Skeletal muscle tissue (tissue), 4 donors: ENCODE data around the gene LTBP1. TPM values are rescaled to one million over a fixed set of nuclear protein-coding genes. Genes with fewer than 3 reads are reported as not detected.
"Not testable (repeated sequence)": the region's sequence is repeated elsewhere in the genome, so short reads cannot be mapped to it uniquely, and the experiment has no call there.

Experiments
- H3K27ac ChIP-seq: one replicate; pipeline ENCODE4 v1.7.0; 2013; ENCODE audit warnings: mild to moderate bottlenecking, low read depth, low read length, inconsistent platforms
- H3K27me3 ChIP-seq, 3 donors: one replicate each; pipeline ENCODE4 v1.7.0; 2013; ENCODE audit warnings: low read length in 3 of 3; ENCODE audit not compliant: control insufficient read depth in 3 of 3, insufficient read depth in 3 of 3
- H3K36me3 ChIP-seq, 3 donors: one replicate each; pipeline ENCODE4 v1.7.0; 2013; ENCODE audit warnings: low read length in 3 of 3; ENCODE audit not compliant: control insufficient read depth in 3 of 3, insufficient read depth in 3 of 3
- H3K4me1 ChIP-seq, 3 donors: one replicate each; pipeline ENCODE4 v1.7.0; 2013; ENCODE audit warnings: low read length in 3 of 3, mild to moderate bottlenecking in 3 of 3; ENCODE audit not compliant: control insufficient read depth in 3 of 3, insufficient read depth in 3 of 3
- H3K4me3 ChIP-seq, 3 donors: one replicate each; pipeline ENCODE4 v1.7.0; 2013; ENCODE audit warnings: low read length in 3 of 3
- H3K9ac ChIP-seq, 3 donors: one replicate each; pipeline ENCODE4 v1.7.0; 2013; ENCODE audit warnings: low read length in 3 of 3, mild to moderate bottlenecking in 3 of 3, moderate library complexity in 2 of 3, low read depth in 1 of 3
- H3K9me3 ChIP-seq, 3 donors: one replicate each; pipeline ENCODE4 v1.7.0; 2013; ENCODE audit warnings: low read length in 3 of 3; ENCODE audit not compliant: control insufficient read depth in 3 of 3
- total RNA-seq: library from RNA; depleted of rRNA; stranded (reverse); fragments of >200 nt; gene quantifications from one replicate; pipeline ENCODE4 v1.2.3, GENCODE V29; 2014
- donor health status: Osteomylitis.

LTBP1 gene
- total RNA-seq, 1 donor from 2014 or later: 78.8 TPM

- Histone ChIP-seq H3K27me3 (no peaks in the 10 kb centered on the region), H3K9me3 (no peaks in the 10 kb centered on the region), H3K4me3 (no peak overlapping the region), H3K4me1 (no peaks in the 10 kb centered on the region), H3K9ac (no peak overlapping the region), H3K36me3 (peaks cover 0 to 5% (median 3%) of the 10 kb centered on the region in 3 donors), H3K27ac (no peak overlapping the region)
Observed at GRCh38 chr2:33351781-33352180, 405.0 kb downstream of the LTBP1 start.

- Histone ChIP-seq H3K36me3 (peaks cover 0 to 5% (median 0%) of the 10 kb centered on the region in 3 donors), H3K27me3 (no peaks in the 10 kb centered on the region), H3K9me3 (no peaks in the 10 kb centered on the region), H3K4me1 (no peaks in the 10 kb centered on the region), H3K4me3 (no peak overlapping the region), H3K27ac (no peak overlapping the region), H3K9ac (no peak overlapping the region)
Observed at GRCh38 chr2:33354981-33355380, 408.2 kb downstream of the LTBP1 start.

GRCh38 chr2:33358878-33359277 is 412.1 kb downstream of the LTBP1 start:
- Histone ChIP-seq H3K4me3 (no peak overlapping the region), H3K27ac (no peak overlapping the region), H3K9ac (no peak overlapping the region), H3K4me1 (no peaks in the 10 kb centered on the region), H3K27me3 (no peaks in the 10 kb centered on the region), H3K9me3 (no peaks in the 10 kb centered on the region), H3K36me3 (no peaks in the 10 kb centered on the region)

GRCh38 chr2:33363325-33364298 is 416.9 kb downstream of the LTBP1 start:
- Histone ChIP-seq H3K9ac (no peak overlapping the region), H3K4me1 (peaks cover 6 to 11% (median 7%) of the 10 kb centered on the region in 3 donors), H3K27ac (no peak overlapping the region)

GRCh38 chr2:33365264-33365970 is 418.7 kb downstream of the LTBP1 start:
- H3K4me1 ChIP-seq: peaks cover 6 to 11% (median 7%) of the 10 kb centered on the region in 3 donors
- no peaks in the 10 kb centered on the region for H3K27me3 ChIP-seq
- no peak overlapping the region for H3K9ac ChIP-seq
- H3K27ac ChIP-seq: no peak overlapping the region
- H3K36me3 ChIP-seq: peaks cover 0 to 3% (median 0%) of the 10 kb centered on the region in 3 donors
- no peak overlapping the region for H3K4me3 ChIP-seq
- no peaks in the 10 kb centered on the region for H3K9me3 ChIP-seq

More at GRCh38 chr2:33363325-33364298, 416.9 kb downstream of the LTBP1 start:
- peaks cover 0 to 3% (median 0%) of the 10 kb centered on the region in 3 donors for H3K36me3 ChIP-seq
- no peak overlapping the region for H3K4me3 ChIP-seq
- H3K9me3 ChIP-seq: no peaks in the 10 kb centered on the region
- no peaks in the 10 kb centered on the region for H3K27me3 ChIP-seq

GRCh38 chr2:33366473-33366872 is 419.7 kb downstream of the LTBP1 start:
- H3K9me3 ChIP-seq: no peaks in the 10 kb centered on the region
- no peak overlapping the region for H3K4me3 ChIP-seq
- no peak overlapping the region for H3K9ac ChIP-seq
- H3K27me3 ChIP-seq: no peaks in the 10 kb centered on the region
- peaks cover 0 to 3% (median 0%) of the 10 kb centered on the region in 3 donors for H3K36me3 ChIP-seq
- peak overlapping the region; percentile 36 for H3K27ac ChIP-seq
- H3K4me1 ChIP-seq: peaks cover 6 to 11% (median 7%) of the 10 kb centered on the region in 3 donors

- H3K9ac ChIP-seq, H3K27ac ChIP-seq, H3K4me3 ChIP-seq, H3K27me3 ChIP-seq, H3K36me3 ChIP-seq, H3K9me3 ChIP-seq: not testable (repeated sequence)
- H3K4me1 ChIP-seq: peaks cover 6 to 11% (median 7%) of the 10 kb centered on the region in 3 donors
Observed at GRCh38 chr2:33368524-33368923, 421.8 kb downstream of the LTBP1 start.

- Histone ChIP-seq H3K27ac (no peak overlapping the region), H3K36me3 (peaks cover 0 to 3% (median 0%) of the 10 kb centered on the region in 3 donors), H3K27me3 (no peaks in the 10 kb centered on the region), H3K9me3 (no peaks in the 10 kb centered on the region), H3K9ac (no peak overlapping the region), H3K4me1 (peaks cover 6 to 11% (median 7%) of the 10 kb centered on the region in 3 donors), H3K4me3 (no peak overlapping the region)
Observed at GRCh38 chr2:33369191-33369590, 422.4 kb downstream of the LTBP1 start.

- H3K27ac ChIP-seq: no peak overlapping the region
- H3K4me1 ChIP-seq: peaks cover 4 to 8% (median 6%) of the 10 kb centered on the region in 3 donors
- H3K9ac ChIP-seq: no peak overlapping the region
Observed at GRCh38 chr2:33370636-33371265, 424.0 kb downstream of the LTBP1 start.

More at GRCh38 chr2:33370636-33371265, 424.0 kb downstream of the LTBP1 start:
- Histone ChIP-seq H3K36me3 (no peaks in the 10 kb centered on the region), H3K4me3 (no peak overlapping the region), H3K9me3 (no peaks in the 10 kb centered on the region), H3K27me3 (no peaks in the 10 kb centered on the region)
